ENCODE results near the gene AP1S3.

GRCh38 chr2:223711596-223712326 lies 125.6 kb downstream of the AP1S3 start:
- no peak for TF ChIP-seq CTCF (IDR thresholded peaks at IDR 0.05; ENCODE audit: low read length)
- TF ChIP-seq EZH2 (optimal IDR thresholded peaks at IDR 0.05; ENCODE audit: low read depth, low read length): no peak

Data from MM.1S (cell line).